Neural crest cell (in vitro differentiated cells): Measurements from ENCODE around the gene LAMA3. TPM values are rescaled to one million over a fixed set of nuclear protein-coding genes. Genes with fewer than 3 reads are reported as not detected.

Experiments used
- DNase-seq: peaks from one replicate; pipeline ENCODE4 v3.0.0; 2021; ENCODE audit warnings: low read depth, mixed read lengths, low spot score
- H3K27ac Mint-ChIP-seq: one replicate; pipeline ENCODE4 v1.8.0; 2021; ENCODE audit warnings: mild to moderate bottlenecking, mixed read lengths; ENCODE audit not compliant: unreplicated experiment
- H3K27me3 Mint-ChIP-seq: 2 replicates; pipeline ENCODE4 v1.8.0; 2021; ENCODE audit warnings: low read depth, mild to moderate bottlenecking, mixed read lengths
- H3K36me3 Mint-ChIP-seq: 2 replicates; pipeline ENCODE4 v1.8.0; 2021; ENCODE audit warnings: low read depth, mild to moderate bottlenecking, mixed read lengths
- H3K4me1 Mint-ChIP-seq: 2 replicates; pipeline ENCODE4 v1.8.0; 2021; ENCODE audit warnings: mixed read lengths
- H3K4me3 Mint-ChIP-seq: one replicate; pipeline ENCODE4 v1.8.0; 2021; ENCODE audit warnings: mild to moderate bottlenecking, mixed read lengths
- H3K9me3 Mint-ChIP-seq: 2 replicates; pipeline ENCODE4 v1.8.0; 2021; ENCODE audit warnings: mixed read lengths
- CTCF ChIP-seq: fragments of 200-600 bp; sonication (generic); conservative IDR thresholded peaks from 2 replicates; pipeline ENCODE4 v1.5.0; 2021; ENCODE audit warnings: antibody characterized with exemption, mild to moderate bottlenecking
- total RNA-seq: library from RNA; stranded (reverse); gene quantifications from 2 replicates; pipeline ENCODE4 v1.2.1, GENCODE V29; 2021

The LAMA3 gene
- total RNA-seq, 1 donor from 2014 or later: 0.35 TPM

DNA sequence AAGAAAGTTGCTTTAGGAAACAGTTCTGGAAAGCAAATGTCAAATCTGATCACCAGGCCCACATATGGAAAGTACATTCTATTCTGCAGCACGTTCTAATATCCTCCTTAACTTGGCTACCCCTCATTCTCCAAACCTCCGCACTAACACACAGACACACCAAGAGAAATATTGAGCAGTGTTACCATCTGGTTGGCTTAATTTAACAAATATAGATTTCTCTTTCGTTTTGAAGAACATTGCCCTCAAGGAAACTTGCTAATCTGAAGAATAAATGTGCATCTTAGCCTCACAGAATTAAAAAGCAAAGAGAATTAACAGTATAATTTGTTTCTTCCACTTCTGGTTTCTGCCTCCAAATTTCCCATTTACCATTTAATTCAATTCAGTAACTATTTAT, 252.5 kb downstream of the LAMA3 start:
- no peak for TF ChIP-seq CTCF
- Mint-ChIP-seq H3K4me3 (no peak overlapping the region), H3K36me3 (no peaks in the 10 kb centered on the region), H3K27ac (no peak overlapping the region), H3K4me1 (no peaks in the 10 kb centered on the region), H3K27me3 (no peaks in the 10 kb centered on the region), H3K9me3 (no peaks in the 10 kb centered on the region)
- no peak for DNase-seq

DNA sequence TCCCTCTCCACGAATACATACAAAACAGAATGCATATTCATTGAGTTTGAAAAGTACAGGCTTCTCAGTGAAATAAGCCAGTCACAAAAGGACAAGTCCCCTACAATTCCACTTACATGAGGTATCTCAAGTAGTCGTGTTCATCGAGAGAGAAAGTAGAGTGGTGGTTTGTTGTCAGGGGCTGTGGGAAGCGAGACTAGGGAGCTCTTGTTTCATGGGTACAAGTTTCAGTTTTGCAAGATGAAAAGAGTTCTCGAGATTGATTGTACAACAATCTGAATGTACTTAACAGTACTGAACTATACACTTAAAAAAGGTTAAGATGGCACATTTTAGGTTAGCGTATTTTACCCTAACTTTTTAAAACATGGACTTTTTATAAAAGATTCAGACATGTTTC, 253.9 kb downstream of the LAMA3 start:
- Mint-ChIP-seq H3K4me1 (no peaks in the 10 kb centered on the region), H3K9me3 (no peaks in the 10 kb centered on the region), H3K27ac (no peak overlapping the region), H3K27me3 (no peaks in the 10 kb centered on the region), H3K36me3 (no peaks in the 10 kb centered on the region), H3K4me3 (no peak overlapping the region)
- TF ChIP-seq CTCF: no peak
- DNase-seq: no peak

DNA sequence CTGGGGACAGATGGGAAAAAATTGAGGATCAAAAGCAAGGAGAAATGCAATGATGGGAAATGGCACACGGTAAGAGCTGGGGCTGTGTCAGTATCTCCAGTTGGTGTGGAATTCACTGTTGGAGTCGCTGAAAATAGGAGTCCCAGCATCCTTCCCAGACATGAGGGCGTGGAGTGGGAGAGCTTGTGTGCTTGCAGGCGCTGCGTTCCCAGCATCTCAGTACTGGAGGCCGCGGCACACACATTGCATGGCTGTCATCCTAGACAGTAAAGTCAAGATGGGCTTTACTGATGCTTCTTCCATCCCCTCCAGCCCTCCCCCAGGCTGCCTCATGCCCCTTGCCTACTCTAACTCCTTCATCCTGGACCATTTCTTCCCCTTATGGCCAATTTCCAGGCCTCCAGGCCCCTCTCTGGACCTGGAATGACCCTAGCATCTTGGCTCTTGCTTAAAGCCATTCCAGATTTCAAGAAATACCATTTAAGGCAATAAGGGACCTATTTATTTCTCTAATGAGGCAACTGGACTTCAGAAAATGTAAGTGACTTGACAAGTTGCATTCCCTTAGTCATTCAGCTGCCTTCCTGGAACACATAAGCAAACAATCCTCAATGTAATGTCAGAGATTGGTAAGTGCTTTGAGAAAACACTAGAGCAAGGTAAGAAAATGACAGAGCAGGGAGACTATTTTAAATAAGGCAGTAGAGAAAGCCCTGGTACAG, 254.8 kb downstream of the LAMA3 start:
- no peaks in the 10 kb centered on the region for H3K36me3 Mint-ChIP-seq
- H3K9me3 Mint-ChIP-seq: no peaks in the 10 kb centered on the region
- no peak for TF ChIP-seq CTCF
- H3K4me1 Mint-ChIP-seq: no peaks in the 10 kb centered on the region
- no peak overlapping the region for H3K27ac Mint-ChIP-seq
- H3K27me3 Mint-ChIP-seq: no peaks in the 10 kb centered on the region
- no peak for DNase-seq
- H3K4me3 Mint-ChIP-seq: no peak overlapping the region

DNA sequence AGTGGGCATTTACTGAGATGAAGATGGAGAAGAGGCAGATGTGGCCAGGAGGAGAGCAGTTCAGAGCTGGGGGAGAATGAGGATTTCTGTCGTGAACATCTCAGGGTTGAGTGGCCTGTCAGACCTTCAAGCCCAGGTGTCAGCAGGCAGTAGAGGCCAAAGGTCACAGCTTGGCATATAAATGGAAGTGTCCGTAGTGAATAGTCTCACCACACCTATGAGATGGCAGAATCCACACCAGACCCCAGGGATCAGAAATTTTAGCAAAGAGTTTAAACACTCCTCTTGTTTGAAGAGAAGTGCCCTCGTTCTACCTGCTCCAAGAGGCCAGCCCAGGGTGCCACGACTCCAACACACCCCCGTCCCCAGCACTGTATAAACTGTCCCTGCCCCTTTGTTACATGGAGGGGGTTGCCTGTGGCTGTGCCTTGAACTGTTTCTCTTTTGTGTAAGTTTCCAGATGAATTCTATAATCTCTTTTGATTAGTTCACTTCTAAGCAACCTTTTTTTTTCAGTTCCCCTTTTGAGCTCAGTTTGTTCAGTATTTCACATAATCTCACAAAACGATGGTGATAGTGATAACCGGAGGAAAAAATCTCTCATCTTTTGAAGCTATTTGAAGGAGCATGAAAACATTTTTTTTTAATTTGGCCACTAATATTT, 256.3 kb downstream of the LAMA3 start:
- Mint-ChIP-seq H3K27me3 (no peaks in the 10 kb centered on the region), H3K9me3 (no peaks in the 10 kb centered on the region), H3K4me3 (no peak overlapping the region), H3K27ac (no peak overlapping the region), H3K36me3 (no peaks in the 10 kb centered on the region), H3K4me1 (no peaks in the 10 kb centered on the region)
- no peak for TF ChIP-seq CTCF
- DNase-seq: no peak

GRCh38 chr18:23949863-23950262, 260.6 kb downstream of the LAMA3 start:
- Mint-ChIP-seq H3K4me3 (no peak overlapping the region), H3K27ac (no peak overlapping the region), H3K36me3 (no peaks in the 10 kb centered on the region), H3K9me3 (no peaks in the 10 kb centered on the region), H3K27me3 (no peaks in the 10 kb centered on the region), H3K4me1 (no peaks in the 10 kb centered on the region)
- TF ChIP-seq CTCF: no peak
- DNase-seq: no peak
